NK-92 (cell line): ENCODE data around the gene SFSWAP.

ENCODE experiments used
- DNase-seq: peaks from one replicate; lab custom pipeline; 2025; ENCODE audit not compliant: unreplicated experiment; lab: John Stamatoyannopoulos, UW

SFSWAP gene

DNA sequence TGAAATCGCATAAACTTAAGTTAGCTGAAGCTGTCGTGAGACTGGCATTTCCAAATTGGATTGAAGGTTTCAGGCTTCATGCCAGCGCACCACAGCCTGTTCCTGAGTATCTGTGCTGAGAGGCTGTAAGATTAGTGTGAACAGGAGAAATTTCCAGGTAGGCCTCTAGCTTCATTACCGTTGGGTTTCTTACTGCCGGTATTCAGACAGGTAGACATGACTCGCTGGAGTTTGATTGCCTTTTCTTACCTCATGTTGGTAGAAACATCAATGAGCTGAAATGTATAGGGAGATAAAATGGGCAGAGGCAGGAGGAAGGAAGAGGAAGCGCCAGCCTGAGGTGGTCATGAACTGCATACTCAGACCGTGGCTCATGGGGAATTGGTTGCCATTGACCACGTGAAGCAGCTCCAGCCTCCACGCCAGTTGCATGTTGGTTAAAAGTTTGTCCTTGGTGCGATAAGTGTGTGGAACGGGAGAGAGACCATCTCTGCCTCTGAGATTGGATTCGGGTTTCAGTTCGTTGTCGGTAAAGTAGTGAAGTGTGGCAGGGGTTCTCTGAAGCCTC lies 75.0 kb downstream of the SFSWAP start:
- no peak for DNase-seq

- DNase-seq: no peak
Measured at GRCh38 chr12:131786331-131786730, 75.4 kb downstream of the SFSWAP start.

- DNase-seq: no peak
Measured at GRCh38 chr12:131787143-131787660, 76.3 kb downstream of the SFSWAP start.

GRCh38 chr12:131788070-131788469 lies 77.2 kb downstream of the SFSWAP start:
- DNase-seq: no peak

GRCh38 chr12:131789638-131790037 lies 78.7 kb downstream of the SFSWAP start:
- no peak for DNase-seq

DNA sequence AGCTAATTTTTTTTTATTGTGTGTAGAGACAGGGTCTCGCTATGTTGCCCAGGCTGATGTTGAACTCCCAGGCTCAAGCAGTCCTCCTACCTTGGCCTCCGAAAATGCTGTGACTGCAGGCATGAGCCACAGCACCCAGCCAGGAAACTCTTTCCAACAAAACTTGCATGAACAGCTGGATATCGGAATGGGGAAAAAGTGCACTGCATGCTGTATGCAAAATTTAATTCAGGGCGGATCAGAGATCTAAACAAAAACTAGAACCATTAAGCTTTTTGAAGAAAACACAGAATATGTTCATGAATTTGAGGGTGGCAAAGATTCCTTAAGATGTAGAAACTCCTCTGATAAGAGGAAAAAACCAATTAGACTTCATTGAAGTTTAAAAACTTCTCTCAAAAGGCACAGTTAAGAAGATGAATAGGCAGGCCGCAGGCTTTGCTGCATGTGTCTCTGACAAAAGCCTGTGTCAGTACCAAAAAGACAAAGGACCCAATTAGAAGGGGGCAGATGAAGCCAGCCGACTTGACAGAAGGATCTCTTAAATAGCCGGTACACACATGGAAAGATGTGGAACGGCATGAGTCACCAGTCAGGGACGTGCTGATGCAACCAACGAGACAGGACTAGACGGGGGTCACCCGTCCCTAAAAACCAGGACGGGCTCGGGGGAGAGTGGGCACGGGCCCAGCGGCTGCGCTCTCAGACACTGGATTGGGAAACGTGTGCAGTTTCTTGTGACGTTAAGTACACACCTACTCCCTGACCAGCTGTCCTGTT lies 82.5 kb downstream of the SFSWAP start:
- no peak for DNase-seq

DNA sequence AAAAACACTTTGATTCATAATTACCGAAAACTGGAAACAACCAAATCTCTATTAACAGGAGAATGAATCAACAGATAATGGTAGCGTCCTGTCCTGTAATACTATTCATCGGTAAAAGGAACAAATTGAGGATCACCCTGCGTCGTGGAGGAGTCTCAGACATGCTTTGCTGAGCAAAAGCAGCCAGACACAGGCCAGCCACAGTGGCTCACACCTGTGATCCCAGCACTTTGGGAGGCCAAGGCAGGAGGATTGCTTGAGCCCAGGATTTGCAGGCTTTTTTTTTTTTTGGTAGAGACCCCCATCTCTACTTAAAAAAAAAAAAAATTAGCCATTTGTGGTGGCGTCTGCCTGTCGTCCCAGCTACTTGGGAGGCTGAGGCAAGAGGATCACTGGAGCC lies 83.2 kb downstream of the SFSWAP start:
- no peak for DNase-seq

- DNase-seq: no peak
Measured at GRCh38 chr12:131794573-131794972, 83.7 kb downstream of the SFSWAP start.

DNA sequence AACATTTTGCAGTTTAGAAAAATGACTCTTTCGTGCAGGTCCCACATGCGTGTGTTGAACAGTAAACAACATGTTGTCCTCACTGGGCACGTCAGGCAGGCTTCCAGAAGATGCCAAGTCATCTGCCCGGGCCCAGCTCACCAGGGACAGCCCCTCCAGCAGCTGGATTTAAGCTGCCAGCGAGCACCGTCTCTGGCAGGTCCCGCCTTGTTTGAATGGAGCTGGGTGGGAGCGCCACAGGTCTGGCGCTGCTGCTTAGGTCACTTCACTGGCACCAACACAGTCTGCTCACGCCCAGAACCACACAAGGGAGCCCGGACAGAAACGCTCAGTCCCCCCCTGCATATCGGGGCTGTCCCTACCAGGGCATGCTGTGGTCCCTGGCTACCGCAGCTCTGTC lies 84.2 kb downstream of the SFSWAP start:
- DNase-seq: no peak

GRCh38 chr12:131795690-131796410 lies 85.0 kb downstream of the SFSWAP start:
- DNase-seq: no peak

DNA sequence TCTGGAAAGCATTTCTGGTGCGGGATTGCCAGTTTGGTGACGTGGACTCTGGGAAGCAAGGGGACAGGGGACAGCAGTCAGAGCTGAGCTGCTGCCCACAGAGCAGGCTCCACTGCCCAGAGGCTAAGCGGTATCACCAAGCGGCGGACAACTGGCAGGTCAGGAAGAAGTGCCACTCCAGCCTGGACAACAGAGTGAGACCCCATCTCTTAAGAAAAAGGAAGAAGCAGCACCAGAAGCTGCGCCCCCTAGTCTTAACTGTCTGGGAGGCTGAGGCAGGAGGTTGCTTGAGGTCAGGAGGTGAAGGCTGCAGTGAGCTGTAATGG lies 85.5 kb downstream of the SFSWAP start:
- no peak for DNase-seq

DNA sequence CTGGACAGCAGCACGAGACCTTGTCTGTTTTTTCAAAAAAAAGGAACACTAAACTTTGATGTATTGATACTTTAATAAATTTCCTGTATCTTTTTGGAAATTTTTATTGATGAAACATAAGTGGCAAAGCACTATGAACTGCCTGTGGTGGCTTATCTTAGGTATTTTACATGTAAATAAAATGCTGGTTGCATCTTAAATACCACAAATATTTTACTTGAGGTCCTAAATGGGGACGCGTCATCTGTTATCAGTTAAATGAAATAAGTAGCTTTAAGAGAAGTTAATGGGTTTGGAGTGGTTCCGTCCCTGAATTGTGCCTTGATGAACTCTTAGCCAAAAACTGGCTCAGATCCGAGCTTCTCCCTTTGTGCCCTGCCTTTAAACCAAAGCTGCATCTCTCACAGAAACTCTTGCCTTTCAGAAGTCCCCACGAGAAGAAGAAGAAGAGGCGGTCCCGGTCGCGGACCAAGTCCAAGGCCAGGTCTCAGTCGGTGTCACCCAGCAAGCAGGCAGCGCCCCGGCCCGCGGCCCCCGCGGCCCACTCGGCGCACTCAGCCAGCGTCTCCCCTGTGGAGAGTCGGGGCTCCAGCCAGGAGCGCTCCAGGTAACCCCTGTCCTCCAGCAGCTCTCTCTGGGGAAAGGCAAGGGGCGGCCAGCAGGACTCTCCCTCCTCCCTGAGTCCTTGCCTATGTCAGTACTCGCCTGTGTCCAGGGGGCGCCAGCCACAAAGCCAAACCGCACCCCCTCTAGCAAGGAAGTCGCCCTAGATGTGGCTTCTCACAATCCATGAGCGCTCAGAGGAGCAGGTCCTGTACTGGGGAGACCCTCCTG lies 86.1 kb downstream of the SFSWAP start:
- no peak for DNase-seq

GRCh38 chr12:131797588-131797934 lies 86.7 kb downstream of the SFSWAP start:
- no peak for DNase-seq

DNA sequence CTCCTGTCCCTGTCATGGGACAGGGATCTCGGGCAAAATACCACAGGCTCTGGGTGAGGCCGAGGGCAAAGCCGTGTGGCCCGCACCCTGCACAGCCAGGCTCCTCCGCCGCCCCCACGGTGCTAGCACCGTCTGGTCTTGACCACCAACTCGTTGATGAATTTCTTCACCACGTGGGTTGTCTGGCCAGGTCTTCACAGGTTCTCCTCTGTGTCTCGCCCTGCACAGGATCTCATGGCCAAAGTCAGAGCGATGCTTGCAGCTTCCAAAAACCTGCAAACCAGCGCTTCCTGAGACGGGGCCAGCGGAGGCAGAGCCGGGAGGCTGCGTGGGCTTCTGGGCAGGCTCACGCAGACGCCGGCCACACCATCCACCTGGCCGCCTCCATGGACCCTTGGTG lies 88.3 kb downstream of the SFSWAP start:
- no peak for DNase-seq

DNA sequence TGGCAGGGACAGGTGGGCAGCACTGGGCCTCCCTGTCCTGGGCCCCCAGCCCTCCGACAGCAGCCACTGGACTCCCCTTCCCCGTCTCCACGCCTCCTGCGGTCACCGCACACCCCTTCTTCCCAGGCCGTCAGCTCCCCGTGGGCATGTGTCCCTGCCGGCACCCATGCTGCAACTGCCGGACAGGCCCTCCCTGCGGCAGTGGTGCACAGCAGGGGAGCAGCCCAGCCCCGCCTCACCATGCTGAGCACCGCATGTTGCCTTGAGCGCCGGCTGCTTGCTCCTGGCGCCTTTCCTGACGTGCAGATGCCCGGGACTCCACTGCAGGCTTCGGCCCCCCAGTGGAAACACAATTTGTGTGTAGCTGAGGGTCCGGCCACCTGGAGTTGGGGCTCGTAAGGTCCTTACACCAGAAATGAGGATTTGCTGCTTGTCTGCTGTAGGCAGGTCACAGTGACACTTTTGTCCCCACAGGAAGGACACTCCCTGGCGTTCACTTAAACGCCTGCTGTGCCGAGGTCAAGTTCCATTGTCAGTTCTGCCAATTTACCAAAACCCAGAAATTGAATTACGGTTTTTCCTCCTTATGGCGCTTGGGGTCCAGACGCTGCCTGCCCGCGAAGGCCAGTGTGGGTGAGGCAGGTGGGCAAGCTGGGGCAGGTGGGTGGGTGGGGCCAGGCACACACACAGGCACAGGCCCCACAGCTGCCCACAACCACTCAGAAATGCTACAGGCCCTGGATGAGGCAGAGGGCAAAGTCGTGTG lies 89.1 kb downstream of the SFSWAP start:
- DNase-seq: no peak

DNA sequence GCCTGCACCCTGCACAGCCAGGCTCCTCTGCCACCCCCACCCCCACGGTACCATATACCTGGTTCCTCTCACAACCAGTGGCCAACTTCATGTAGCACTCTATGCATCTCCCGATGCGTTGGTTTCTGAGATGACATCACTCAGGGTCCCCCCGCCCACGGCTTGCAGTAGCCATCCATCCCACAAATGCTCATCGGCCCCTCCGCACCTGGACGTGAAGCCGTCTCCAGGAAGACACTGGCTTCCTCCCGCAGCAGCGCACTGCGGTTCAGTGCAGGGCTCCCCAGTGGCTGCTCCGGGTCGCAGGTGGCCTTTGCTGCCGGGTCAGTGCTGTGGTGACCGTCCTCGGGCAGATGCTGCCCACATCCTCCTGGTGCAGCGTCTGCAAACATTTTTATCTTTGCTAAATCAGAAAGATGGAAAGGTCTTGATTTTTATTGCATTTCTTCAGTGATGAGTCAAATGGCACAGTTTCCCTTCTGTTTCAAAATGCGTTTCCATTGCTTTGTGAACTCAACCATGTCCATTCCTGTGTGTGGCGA lies 89.8 kb downstream of the SFSWAP start:
- DNase-seq: no peak

GRCh38 chr12:131801254-131801866 lies 90.5 kb downstream of the SFSWAP start:
- no peak for DNase-seq

- DNase-seq: no peak
Measured at GRCh38 chr12:131803961-131804521, 93.2 kb downstream of the SFSWAP start.

GRCh38 chr12:131805421-131805820 lies 94.5 kb downstream of the SFSWAP start:
- DNase-seq: no peak

DNA sequence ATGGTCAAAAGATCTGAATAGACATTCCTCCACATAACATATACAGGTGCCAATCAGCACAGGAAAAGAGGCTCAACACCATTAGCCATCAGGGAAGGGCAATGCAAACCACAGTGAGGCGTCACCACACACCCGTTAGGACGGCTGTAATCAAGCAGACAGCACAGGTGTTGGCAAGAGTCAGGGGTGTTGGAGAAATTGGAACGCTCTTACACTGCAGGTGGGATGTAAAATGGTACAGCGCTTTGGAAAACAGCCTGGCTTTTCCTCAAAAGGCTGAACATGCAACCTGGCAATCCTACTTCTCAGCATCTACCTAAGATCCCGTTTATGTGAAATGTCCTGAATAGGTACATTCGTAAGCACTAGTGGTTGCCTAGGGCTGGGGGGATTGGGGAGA lies 95.8 kb downstream of the SFSWAP start:
- no peak for DNase-seq
